Fibroblast of mammary gland (primary cell): ENCODE measurements around the gene MACROH2A1.

Source experiments
- DNase-seq: peaks from one replicate; pipeline ENCODE4 v3.0.0-alpha.2; 2010; ENCODE audit warnings: low read depth
- H3K4me3 ChIP-seq: 2 replicates; pipeline ENCODE4 v1.5.1; 2011; ENCODE audit warnings: low read depth, mild to moderate bottlenecking, low read length, moderate library complexity; ENCODE audit not compliant: control insufficient read depth
- CTCF ChIP-seq: conservative IDR thresholded peaks from 2 replicates; pipeline ENCODE4 v1.5.1; 2011; ENCODE audit warnings: low read depth, low read length, inconsistent platforms; ENCODE audit not compliant: control insufficient read depth, insufficient read depth

The MACROH2A1 gene

GRCh38 chr5:135398855-135399793 is at the start of gene MACROH2A1:
Gene MACROH2A1, minus strand, starts transcription at chr5:135399231. Its CDS starts 10,138 bp downstream, at chr5:135389093.
- H3K4me3 ChIP-seq: peak within 1 kb of the TSS; percentile 74
- DNase-seq: peak; percentile 78
- TF ChIP-seq CTCF: no peak

GRCh38 chr5:135448071-135448739 is 49.2 kb upstream of the MACROH2A1 start:
- TF ChIP-seq CTCF: no peak
- H3K4me3 ChIP-seq: no peak overlapping the region
- no peak for DNase-seq

GRCh38 chr5:135447298-135447929 is 48.4 kb upstream of the MACROH2A1 start, which contains the start of gene DCANP1:
Gene DCANP1, minus strand, starts transcription at chr5:135447348. Its CDS starts 240 bp downstream, at chr5:135447108.
- no peak within 1 kb of the TSS for H3K4me3 ChIP-seq
- no peak for DNase-seq
- no peak for TF ChIP-seq CTCF

- TF ChIP-seq CTCF: no peak
Measured at GRCh38 chr5:135446615-135447014, 47.6 kb upstream of the MACROH2A1 start.

GRCh38 chr5:135446206-135446605 is 47.2 kb upstream of the MACROH2A1 start:
- no peak for TF ChIP-seq CTCF
- DNase-seq: no peak
- no peak overlapping the region for H3K4me3 ChIP-seq

More at GRCh38 chr5:135446615-135447014, 47.6 kb upstream of the MACROH2A1 start:
- no peak for DNase-seq
- no peak overlapping the region for H3K4me3 ChIP-seq

GRCh38 chr5:135445306-135445985 is 46.4 kb upstream of the MACROH2A1 start:
- TF ChIP-seq CTCF: no peak
- no peak overlapping the region for H3K4me3 ChIP-seq
- no peak for DNase-seq
